Middle frontal gyrus (tissue), 1 donor: Measurements from ENCODE around the gene HSBP1L1.
"Not testable (repeated sequence)": the region's sequence is repeated elsewhere in the genome, so short reads cannot be mapped to it uniquely, and the experiment has no call there.

Experiments used
- DNase-seq: peaks from one replicate; pipeline ENCODE4 v3.0.0-alpha.2; 2015; ENCODE audit warnings: low spot score; ENCODE audit errors: extremely low spot score

The HSBP1L1 gene

DNA sequence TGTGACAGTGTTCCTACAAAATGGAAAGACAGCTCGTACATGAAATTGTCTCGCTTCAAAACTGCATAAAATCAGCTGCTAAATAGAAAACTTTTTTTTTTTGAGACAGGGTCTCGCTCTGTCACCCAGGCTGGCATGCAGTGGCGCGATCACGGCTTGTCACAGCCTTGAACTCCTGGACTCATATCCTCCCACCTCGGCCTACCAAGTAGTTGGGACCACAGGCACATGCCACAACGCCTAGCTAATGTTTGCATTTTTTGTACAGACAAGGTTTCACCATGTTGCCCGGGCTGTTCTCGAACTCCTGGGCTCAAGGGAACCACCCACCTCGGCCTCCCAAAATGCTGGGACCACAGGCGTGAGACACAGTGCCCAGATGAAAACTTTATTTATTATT lies 20.7 kb downstream of the HSBP1L1 start:
- no peak for DNase-seq

DNA sequence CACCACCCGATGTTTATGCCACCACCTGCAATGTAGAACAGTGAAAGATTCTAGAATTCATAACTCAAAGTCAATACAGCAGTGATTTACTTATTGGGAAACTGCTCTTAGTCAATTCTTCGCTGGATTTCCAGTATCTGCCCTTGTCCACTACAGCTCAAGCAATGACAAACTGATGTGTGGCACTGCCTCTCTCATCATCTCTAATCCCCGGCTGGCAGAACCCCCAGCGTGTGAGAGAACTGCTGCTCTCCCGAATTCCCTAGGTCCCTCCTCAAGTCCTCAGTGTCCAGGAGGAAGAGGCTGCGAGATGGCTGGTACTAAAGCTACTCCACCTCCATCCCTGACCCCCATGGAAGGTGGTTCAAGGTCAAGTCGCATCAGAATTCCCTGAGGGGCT lies 22.3 kb downstream of the HSBP1L1 start:
- no peak for DNase-seq

- no peak for DNase-seq
Measured at GRCh38 chr18:79987566-79987965, 23.1 kb downstream of the HSBP1L1 start.

DNA sequence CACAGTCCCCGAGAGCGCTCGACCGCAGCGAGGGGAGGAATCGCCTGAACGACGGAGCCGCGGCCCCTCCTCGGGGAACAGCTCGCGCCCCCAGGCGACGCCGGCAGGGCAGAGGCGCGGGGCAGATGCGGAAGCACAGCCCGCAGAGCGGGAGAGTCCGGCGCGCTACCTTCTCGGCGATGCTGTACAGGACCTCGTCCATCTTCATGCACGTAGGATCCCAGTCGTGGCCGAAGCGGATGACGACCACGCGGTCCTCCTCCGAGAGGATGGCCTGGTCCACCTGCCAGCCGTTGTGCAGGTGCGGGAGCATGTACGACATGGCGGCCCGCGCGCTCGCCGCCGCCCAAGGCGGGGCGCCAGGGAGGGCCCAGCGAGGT lies 23.6 kb downstream of the HSBP1L1 start:
- no peak for DNase-seq

DNA sequence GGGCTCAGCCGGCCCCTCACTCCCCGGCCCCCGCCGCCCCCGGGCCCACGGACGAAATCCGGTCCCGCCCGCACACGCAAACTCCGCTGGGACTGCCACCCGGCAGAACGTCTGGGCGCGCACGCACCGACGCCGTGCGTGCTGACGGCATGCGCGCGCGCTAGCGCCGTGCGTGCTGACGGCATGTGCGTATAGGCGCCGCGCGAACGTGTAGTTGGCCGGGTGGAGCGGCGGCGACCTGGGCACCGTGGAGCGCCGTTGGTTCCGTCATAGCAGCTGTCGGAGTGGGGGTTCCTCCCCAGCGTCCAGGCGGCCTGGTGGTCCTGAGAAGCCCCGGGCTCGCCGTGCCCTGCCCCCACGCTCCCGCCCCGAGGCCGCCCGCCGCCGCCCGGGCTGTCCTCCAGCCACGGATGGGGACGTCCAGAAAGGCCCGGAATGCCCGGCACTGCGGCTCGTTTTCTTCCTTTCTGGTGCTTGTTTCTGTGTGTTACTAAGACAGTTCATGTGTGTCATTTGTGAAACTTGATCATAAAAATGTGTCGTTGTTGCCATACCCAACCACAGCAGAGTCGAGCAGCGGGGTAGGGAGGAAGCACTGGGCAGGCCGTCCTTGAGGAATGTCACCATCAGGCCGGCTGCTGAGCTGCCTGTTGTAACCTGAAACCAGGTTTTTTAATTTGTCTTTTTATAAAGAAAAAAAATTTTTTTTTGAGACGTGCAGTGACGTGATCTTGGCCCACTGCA lies 24.2 kb downstream of the HSBP1L1 start, which contains the start of gene TXNL4A:
TSS of gene TXNL4A (minus strand) at position 113 of the 744 bp plus-strand sequence. CDS start 171 bp downstream, outside the sequence.
- peak; percentile 88 for DNase-seq

- DNase-seq, result no peak
Measured at GRCh38 chr18:79989195-79989497, 24.7 kb downstream of the HSBP1L1 start.

- DNase-seq, result no peak
Measured at GRCh38 chr18:79991494-79991893, 27.1 kb downstream of the HSBP1L1 start.

DNA sequence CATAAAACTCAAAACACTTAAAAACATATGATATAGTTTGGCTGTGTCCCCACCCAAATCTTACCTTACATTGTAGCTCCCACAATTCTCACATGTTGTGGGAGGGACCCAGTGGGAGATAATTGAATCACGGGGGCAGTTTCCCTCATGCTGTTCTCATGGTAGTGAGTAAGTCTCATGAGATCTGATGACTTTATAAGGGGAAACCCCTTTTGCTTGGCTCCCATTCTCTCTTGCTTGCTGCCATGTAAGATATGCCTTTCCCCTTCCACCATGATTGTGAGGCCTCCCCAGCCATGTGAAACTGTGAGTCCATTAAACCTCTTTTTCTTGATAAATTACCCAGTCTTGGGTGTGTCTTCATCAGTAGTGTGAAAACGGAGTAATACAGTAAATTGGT lies 35.3 kb downstream of the HSBP1L1 start:
- DNase-seq, result not testable (repeated sequence)

GRCh38 chr18:80000877-80001276 lies 36.4 kb downstream of the HSBP1L1 start:
- DNase-seq, result no peak

- DNase-seq, result no peak
Measured at GRCh38 chr18:80002468-80002867, 38.0 kb downstream of the HSBP1L1 start.

- no peak for DNase-seq
Measured at GRCh38 chr18:80004600-80005342, 40.3 kb downstream of the HSBP1L1 start.

- DNase-seq, result no peak
Measured at GRCh38 chr18:80006724-80007123, 42.3 kb downstream of the HSBP1L1 start.

- no peak for DNase-seq
Measured at GRCh38 chr18:80009661-80010550, 45.5 kb downstream of the HSBP1L1 start.

- no peak for DNase-seq
Measured at GRCh38 chr18:80010551-80010906, 46.1 kb downstream of the HSBP1L1 start.

- not testable (repeated sequence) for DNase-seq
Measured at GRCh38 chr18:80011496-80012137, 47.2 kb downstream of the HSBP1L1 start.

DNA sequence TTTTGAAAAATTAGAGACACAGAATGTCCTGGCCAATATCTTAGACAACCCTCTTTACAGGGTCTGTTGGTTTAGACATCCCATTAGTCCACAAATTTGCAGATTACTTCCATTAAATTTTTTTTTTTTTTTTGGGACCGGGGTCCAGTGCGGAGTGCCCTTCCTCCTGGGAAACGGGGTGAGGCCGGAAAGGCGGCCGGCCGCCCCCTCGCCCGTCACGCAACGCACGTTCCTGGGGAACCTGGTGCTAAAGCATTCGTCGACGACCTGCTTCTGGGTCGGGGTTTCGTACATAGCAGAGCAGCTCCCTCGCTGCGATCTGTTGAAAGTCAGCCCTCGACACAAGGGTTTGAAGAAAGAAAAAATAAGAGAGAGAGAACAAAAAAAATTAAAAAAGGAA lies 48.3 kb downstream of the HSBP1L1 start:
- DNase-seq, result no peak
